Neural crest cell (in vitro differentiated cells): ENCODE data around the gene GPR63. TPM values are rescaled to one million over a fixed set of nuclear protein-coding genes. Genes with fewer than 3 reads are reported as not detected.
"Not testable (repeated sequence)": the region's sequence is repeated elsewhere in the genome, so short reads cannot be mapped to it uniquely, and the experiment has no call there.

Source experiments
- DNase-seq: peaks from one replicate; pipeline ENCODE4 v3.0.0; 2021; ENCODE audit warnings: low read depth, mixed read lengths, low spot score
- H3K27ac Mint-ChIP-seq: one replicate; pipeline ENCODE4 v1.8.0; 2021; ENCODE audit warnings: mild to moderate bottlenecking, mixed read lengths; ENCODE audit not compliant: unreplicated experiment
- H3K27me3 Mint-ChIP-seq: 2 replicates; pipeline ENCODE4 v1.8.0; 2021; ENCODE audit warnings: low read depth, mild to moderate bottlenecking, mixed read lengths
- H3K36me3 Mint-ChIP-seq: 2 replicates; pipeline ENCODE4 v1.8.0; 2021; ENCODE audit warnings: low read depth, mild to moderate bottlenecking, mixed read lengths
- H3K4me1 Mint-ChIP-seq: 2 replicates; pipeline ENCODE4 v1.8.0; 2021; ENCODE audit warnings: mixed read lengths
- H3K4me3 Mint-ChIP-seq: one replicate; pipeline ENCODE4 v1.8.0; 2021; ENCODE audit warnings: mild to moderate bottlenecking, mixed read lengths
- H3K9me3 Mint-ChIP-seq: 2 replicates; pipeline ENCODE4 v1.8.0; 2021; ENCODE audit warnings: mixed read lengths
- long read RNA-seq: library from polyadenylated mRNA; unstranded; transcript quantifications from one replicate; pipeline ENCODE4 v2.0.0, GENCODE V29; 2020
- total RNA-seq: library from RNA; stranded (reverse); gene quantifications from 2 replicates; pipeline ENCODE4 v1.2.1, GENCODE V29; 2021
- TF ChIP-seq, protein P1 (sequence below): fragments of 200-600 bp; sonication (generic); conservative IDR thresholded peaks from 2 replicates; pipeline ENCODE4 v1.5.0; 2021; ENCODE audit warnings: antibody characterized with exemption, mild to moderate bottlenecking

Gene GPR63, protein sequence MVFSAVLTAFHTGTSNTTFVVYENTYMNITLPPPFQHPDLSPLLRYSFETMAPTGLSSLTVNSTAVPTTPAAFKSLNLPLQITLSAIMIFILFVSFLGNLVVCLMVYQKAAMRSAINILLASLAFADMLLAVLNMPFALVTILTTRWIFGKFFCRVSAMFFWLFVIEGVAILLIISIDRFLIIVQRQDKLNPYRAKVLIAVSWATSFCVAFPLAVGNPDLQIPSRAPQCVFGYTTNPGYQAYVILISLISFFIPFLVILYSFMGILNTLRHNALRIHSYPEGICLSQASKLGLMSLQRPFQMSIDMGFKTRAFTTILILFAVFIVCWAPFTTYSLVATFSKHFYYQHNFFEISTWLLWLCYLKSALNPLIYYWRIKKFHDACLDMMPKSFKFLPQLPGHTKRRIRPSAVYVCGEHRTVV
- total RNA-seq = 6.0 and 6.9 TPM in 2 replicates
- long read RNA-seq, full-length matches to known transcripts = 11 of 15 reads
- long read RNA-seq, partial matches to known transcripts = 0 of 15 reads
- long read RNA-seq, other reads (novel, unspliced or antisense) = 4 of 15 reads

DNA sequence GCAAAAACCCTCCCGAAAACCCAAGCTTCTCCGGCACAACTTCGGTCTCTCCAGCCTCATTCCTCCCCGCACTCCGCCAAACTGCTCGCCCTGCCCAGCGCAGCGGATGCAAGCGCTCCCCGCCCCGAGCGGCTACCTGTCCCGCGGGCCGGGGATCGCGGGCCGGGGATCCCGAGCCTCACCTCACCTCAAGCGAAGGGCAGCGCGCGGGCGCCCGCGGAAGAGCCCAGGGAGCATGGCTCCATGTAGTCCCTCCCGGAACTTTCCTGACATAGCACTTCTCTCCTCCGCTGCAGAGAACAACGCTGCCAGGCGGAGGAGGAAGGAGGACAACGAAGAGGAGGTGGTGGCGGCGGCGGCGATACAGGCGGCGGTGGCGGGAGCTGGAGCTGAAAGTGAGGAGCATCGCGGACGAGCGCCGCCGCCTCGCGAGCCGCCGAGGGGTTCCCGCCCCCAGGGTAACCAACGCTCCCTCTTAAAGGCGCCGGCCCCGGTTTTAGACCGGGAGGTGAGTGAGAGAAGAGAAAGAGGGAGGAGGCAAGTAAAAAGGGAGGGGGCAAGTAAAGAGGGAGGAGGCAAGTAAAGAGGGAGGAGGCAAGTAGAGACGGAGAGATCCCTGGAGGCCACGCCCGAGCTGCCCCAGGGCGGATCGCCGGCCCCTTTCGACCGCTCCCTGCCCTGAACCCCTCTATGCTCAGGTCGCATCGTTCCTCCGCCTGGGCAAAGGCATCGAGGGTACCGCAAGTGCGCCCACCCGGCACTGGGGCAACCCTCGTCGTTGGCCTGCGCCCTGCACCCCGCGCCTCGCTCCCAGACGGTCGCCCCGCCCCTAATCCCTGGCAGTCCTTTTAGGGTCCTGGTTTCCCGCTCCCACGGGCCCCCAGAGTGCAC, at the start of gene GPR63:
Gene GPR63 (minus strand): TSS at position 397 of the 891 bp plus-strand sequence. CDS start 37,746 bp downstream, outside the sequence.
- Mint-ChIP-seq H3K4me1 (peaks cover 16% of the 10 kb centered on the region), H3K27ac (peak within 1 kb of the TSS; percentile 99), H3K4me3 (peak within 1 kb of the TSS; percentile 99), H3K36me3 (no peaks in the 10 kb centered on the region), H3K27me3 (peaks cover 23% of the 10 kb centered on the region), H3K9me3 (no peaks in the 10 kb centered on the region)
- TF ChIP-seq, protein P1, sequence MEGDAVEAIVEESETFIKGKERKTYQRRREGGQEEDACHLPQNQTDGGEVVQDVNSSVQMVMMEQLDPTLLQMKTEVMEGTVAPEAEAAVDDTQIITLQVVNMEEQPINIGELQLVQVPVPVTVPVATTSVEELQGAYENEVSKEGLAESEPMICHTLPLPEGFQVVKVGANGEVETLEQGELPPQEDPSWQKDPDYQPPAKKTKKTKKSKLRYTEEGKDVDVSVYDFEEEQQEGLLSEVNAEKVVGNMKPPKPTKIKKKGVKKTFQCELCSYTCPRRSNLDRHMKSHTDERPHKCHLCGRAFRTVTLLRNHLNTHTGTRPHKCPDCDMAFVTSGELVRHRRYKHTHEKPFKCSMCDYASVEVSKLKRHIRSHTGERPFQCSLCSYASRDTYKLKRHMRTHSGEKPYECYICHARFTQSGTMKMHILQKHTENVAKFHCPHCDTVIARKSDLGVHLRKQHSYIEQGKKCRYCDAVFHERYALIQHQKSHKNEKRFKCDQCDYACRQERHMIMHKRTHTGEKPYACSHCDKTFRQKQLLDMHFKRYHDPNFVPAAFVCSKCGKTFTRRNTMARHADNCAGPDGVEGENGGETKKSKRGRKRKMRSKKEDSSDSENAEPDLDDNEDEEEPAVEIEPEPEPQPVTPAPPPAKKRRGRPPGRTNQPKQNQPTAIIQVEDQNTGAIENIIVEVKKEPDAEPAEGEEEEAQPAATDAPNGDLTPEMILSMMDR = no peak
- peak; percentile 63 for DNase-seq

DNA sequence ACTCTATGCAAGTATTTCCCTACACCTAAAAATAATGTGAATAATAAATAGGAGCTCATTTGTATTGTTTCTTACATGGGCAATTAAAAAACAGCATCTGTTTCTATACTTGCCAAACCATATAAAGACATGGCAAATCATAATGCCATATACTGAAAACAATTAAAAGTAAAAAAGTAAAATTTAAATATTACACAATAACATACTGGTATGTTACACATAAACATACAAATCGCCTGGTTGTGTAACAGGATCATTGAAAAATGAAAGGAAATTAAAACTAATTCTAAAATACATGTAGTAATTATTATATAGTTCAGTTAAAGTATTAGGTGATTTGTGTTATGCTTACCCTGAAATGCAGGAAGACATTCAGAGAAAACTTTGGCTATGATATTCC, 49.2 kb upstream of the GPR63 start:
- Mint-ChIP-seq H3K4me1 (no peaks in the 10 kb centered on the region), H3K4me3 (no peak overlapping the region), H3K36me3 (peaks cover under 1% of the 10 kb centered on the region), H3K9me3 (no peaks in the 10 kb centered on the region), H3K27me3 (no peaks in the 10 kb centered on the region), H3K27ac (no peak overlapping the region)
- no peak for DNase-seq
- TF ChIP-seq, protein P1 = no peak

DNA sequence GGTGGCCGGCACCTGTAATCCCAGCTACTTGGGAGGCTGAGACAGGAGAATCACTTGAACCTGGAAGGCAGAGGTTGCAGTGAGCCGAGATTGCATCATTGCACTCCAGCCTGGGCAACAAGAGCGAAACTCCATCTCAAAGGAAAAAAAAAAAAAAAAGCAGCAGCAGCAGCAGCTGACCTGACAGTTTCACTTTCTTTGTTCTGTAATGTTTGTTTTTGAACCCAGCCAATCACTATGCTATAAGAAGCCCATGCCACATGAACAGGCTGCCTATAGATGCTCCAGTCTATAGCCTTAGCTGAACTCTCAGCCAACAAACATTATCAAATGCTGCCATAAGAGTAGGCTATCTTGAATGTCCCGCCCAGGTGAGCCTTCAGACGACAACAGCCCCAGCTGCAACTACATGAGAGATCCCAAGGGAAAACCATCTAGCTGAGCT, 47.9 kb upstream of the GPR63 start:
- not testable (repeated sequence) for H3K9me3 Mint-ChIP-seq, H3K4me1 Mint-ChIP-seq

DNA sequence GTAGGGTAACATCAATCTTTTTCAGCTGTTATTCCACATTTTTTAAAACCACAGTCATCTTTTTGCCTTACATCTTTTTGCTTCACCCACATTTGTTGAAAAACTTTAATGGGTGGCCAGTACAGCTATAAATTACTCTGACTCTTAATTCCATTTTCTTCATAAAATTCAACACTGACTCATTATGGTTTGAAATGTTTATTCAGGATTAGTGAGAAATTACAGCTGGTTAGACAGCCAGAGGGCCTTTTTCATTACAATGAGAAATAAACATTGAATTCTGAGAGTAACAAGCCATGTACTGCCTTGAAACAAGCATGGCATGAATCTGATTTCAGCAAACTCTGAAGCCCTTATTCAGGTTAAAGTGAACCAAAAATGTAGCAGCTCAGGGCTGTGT, 40.9 kb upstream of the GPR63 start:
- Mint-ChIP-seq H3K36me3 (no peaks in the 10 kb centered on the region), H3K27ac (no peak overlapping the region), H3K4me1 (peaks cover 4% of the 10 kb centered on the region), H3K27me3 (no peaks in the 10 kb centered on the region), H3K4me3 (no peak overlapping the region), H3K9me3 (no peaks in the 10 kb centered on the region)
- no peak for DNase-seq
- TF ChIP-seq, protein P1 = no peak

More for the DNA sequence above, 47.9 kb upstream of the GPR63 start:
- H3K4me3 Mint-ChIP-seq, H3K27me3 Mint-ChIP-seq, DNase-seq, H3K36me3 Mint-ChIP-seq, H3K27ac Mint-ChIP-seq: not testable (repeated sequence)

DNA sequence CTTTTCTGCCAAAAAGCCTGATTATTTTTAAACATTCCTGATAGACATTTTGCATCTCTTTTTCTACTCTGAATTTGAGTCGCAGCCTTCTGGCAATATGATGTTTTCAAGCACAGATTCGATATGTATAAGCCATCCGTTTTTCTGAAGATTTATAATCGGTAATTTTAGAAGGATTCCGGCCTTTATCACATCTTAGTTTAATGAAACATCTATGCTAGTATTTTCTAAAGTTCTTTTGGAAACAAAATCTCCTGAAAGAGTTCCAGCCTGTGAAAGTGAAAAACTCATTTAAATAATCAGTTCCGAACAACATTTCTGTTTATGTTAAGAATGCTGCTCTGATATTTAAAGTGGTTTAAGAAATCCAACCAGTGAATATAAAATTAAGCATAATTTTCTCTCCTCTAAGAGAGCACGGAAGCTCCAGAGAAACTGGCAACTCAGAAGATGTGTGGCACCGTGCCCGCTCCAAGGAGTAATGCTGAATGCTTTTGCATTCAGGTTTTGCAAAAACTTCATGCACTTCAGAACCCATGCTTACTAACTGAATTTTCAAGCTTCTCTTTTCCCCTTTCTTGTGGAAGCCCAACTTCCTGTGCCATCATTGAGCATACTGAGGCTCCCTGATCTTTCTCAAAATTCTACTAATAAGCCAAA, 39.7 kb upstream of the GPR63 start:
- Mint-ChIP-seq H3K4me1 (peaks cover 4% of the 10 kb centered on the region), H3K4me3 (no peak overlapping the region)
- DNase-seq = no peak

More for the DNA sequence above, 39.7 kb upstream of the GPR63 start:
- TF ChIP-seq, protein P1 = no peak
- Mint-ChIP-seq H3K27me3 (no peaks in the 10 kb centered on the region), H3K27ac (no peak overlapping the region), H3K36me3 (no peaks in the 10 kb centered on the region), H3K9me3 (no peaks in the 10 kb centered on the region)
